Adipocyte (in vitro differentiated cells): ENCODE measurements around the gene CD22.

Experiments used
- DNase-seq: peaks from one replicate; pipeline ENCODE4 v3.0.0-alpha.2; 2015; ENCODE audit warnings: low read depth
- H3K27me3 ChIP-seq: replicated peaks from 2 replicates; pipeline ENCODE4 v1.7.0; 2013; ENCODE audit warnings: mild to moderate bottlenecking, low read length, moderate library complexity; ENCODE audit not compliant: control insufficient read depth, insufficient read depth
- H3K36me3 ChIP-seq: 2 replicates; pipeline ENCODE4 v1.7.0; 2013; ENCODE audit warnings: low read length, mild to moderate bottlenecking, moderate library complexity; ENCODE audit not compliant: control insufficient read depth, insufficient read depth, severe bottlenecking
- H3K4me1 ChIP-seq: 2 replicates; pipeline ENCODE4 v1.7.0; 2013; ENCODE audit warnings: mild to moderate bottlenecking, low read length, moderate library complexity; ENCODE audit not compliant: control insufficient read depth, insufficient read depth
- H3K4me3 ChIP-seq: 2 replicates; pipeline ENCODE4 v1.7.0; 2013; ENCODE audit warnings: mild to moderate bottlenecking, low read length, moderate library complexity
- H3K9ac ChIP-seq: 2 replicates; pipeline ENCODE4 v1.7.0; 2013; ENCODE audit warnings: mild to moderate bottlenecking, low read length, moderate library complexity
- H3K9me3 ChIP-seq: 2 replicates; pipeline ENCODE4 v1.7.0; 2013; ENCODE audit warnings: mild to moderate bottlenecking, low read length, moderate library complexity; ENCODE audit not compliant: control insufficient read depth

CD22 gene

GRCh38 chr19:35336166-35336955, 7.4 kb downstream of the CD22 start:
- peaks cover 59% of the 10 kb centered on the region for H3K27me3 ChIP-seq
- H3K9me3 ChIP-seq = no peaks in the 10 kb centered on the region
- H3K36me3 ChIP-seq = no peaks in the 10 kb centered on the region
- DNase-seq = no peak
- H3K4me3 ChIP-seq = no peak overlapping the region
- H3K9ac ChIP-seq = no peak overlapping the region
- no peaks in the 10 kb centered on the region for H3K4me1 ChIP-seq

GRCh38 chr19:35337097-35337983, 8.4 kb downstream of the CD22 start:
- Histone ChIP-seq H3K4me3 (no peak overlapping the region), H3K4me1 (no peaks in the 10 kb centered on the region), H3K27me3 (peaks cover 68% of the 10 kb centered on the region), H3K9ac (no peak overlapping the region), H3K36me3 (no peaks in the 10 kb centered on the region), H3K9me3 (no peaks in the 10 kb centered on the region)
- no peak for DNase-seq

- H3K27me3 ChIP-seq = peaks cover 65% of the 10 kb centered on the region
- H3K36me3 ChIP-seq = no peaks in the 10 kb centered on the region
- no peak overlapping the region for H3K4me3 ChIP-seq
- H3K9ac ChIP-seq = no peak overlapping the region
- DNase-seq = no peak
- no peaks in the 10 kb centered on the region for H3K4me1 ChIP-seq
- no peaks in the 10 kb centered on the region for H3K9me3 ChIP-seq
Measured at GRCh38 chr19:35337984-35338296, 9.0 kb downstream of the CD22 start.

GRCh38 chr19:35340431-35340830, 11.4 kb downstream of the CD22 start:
- Histone ChIP-seq H3K9ac (no peak overlapping the region), H3K9me3 (no peaks in the 10 kb centered on the region), H3K27me3 (peaks cover 51% of the 10 kb centered on the region), H3K4me3 (no peak overlapping the region), H3K36me3 (no peaks in the 10 kb centered on the region), H3K4me1 (no peaks in the 10 kb centered on the region)
- DNase-seq = no peak

- DNase-seq = no peak
- Histone ChIP-seq H3K4me1 (no peaks in the 10 kb centered on the region), H3K27me3 (peaks cover 53% of the 10 kb centered on the region), H3K9me3 (no peaks in the 10 kb centered on the region), H3K4me3 (no peak overlapping the region), H3K36me3 (no peaks in the 10 kb centered on the region), H3K9ac (no peak overlapping the region)
Measured at GRCh38 chr19:35341006-35341405, 12.0 kb downstream of the CD22 start.

GRCh38 chr19:35341565-35342225, 12.7 kb downstream of the CD22 start:
- H3K36me3 ChIP-seq = no peaks in the 10 kb centered on the region
- no peak overlapping the region for H3K4me3 ChIP-seq
- DNase-seq = no peak
- H3K4me1 ChIP-seq = no peaks in the 10 kb centered on the region
- H3K9me3 ChIP-seq = no peaks in the 10 kb centered on the region
- no peak overlapping the region for H3K9ac ChIP-seq
- H3K27me3 ChIP-seq = peaks cover 53% of the 10 kb centered on the region

GRCh38 chr19:35342430-35342829, 13.4 kb downstream of the CD22 start:
- DNase-seq = no peak
- no peaks in the 10 kb centered on the region for H3K9me3 ChIP-seq
- H3K4me3 ChIP-seq = no peak overlapping the region
- no peak overlapping the region for H3K9ac ChIP-seq
- H3K27me3 ChIP-seq = peaks cover 56% of the 10 kb centered on the region
- no peaks in the 10 kb centered on the region for H3K36me3 ChIP-seq
- H3K4me1 ChIP-seq = no peaks in the 10 kb centered on the region

GRCh38 chr19:35344511-35345031, 15.6 kb downstream of the CD22 start:
- H3K4me3 ChIP-seq = no peak overlapping the region
- no peaks in the 10 kb centered on the region for H3K9me3 ChIP-seq
- H3K27me3 ChIP-seq = peaks cover 69% of the 10 kb centered on the region
- H3K36me3 ChIP-seq = no peaks in the 10 kb centered on the region
- DNase-seq = no peak
- H3K9ac ChIP-seq = no peak overlapping the region
- H3K4me1 ChIP-seq = no peaks in the 10 kb centered on the region

GRCh38 chr19:35345671-35346111, 16.7 kb downstream of the CD22 start:
- H3K27me3 ChIP-seq = peaks cover 62% of the 10 kb centered on the region
- no peaks in the 10 kb centered on the region for H3K9me3 ChIP-seq
- H3K4me1 ChIP-seq = no peaks in the 10 kb centered on the region
- H3K4me3 ChIP-seq = no peak overlapping the region
- H3K36me3 ChIP-seq = no peaks in the 10 kb centered on the region
- H3K9ac ChIP-seq = no peak overlapping the region
- DNase-seq = no peak

- peaks cover 55% of the 10 kb centered on the region for H3K27me3 ChIP-seq
- no peaks in the 10 kb centered on the region for H3K9me3 ChIP-seq
- no peaks in the 10 kb centered on the region for H3K4me1 ChIP-seq
- no peak for DNase-seq
- no peaks in the 10 kb centered on the region for H3K36me3 ChIP-seq
- H3K4me3 ChIP-seq = no peak overlapping the region
- H3K9ac ChIP-seq = no peak overlapping the region
Measured at GRCh38 chr19:35346193-35347052, 17.4 kb downstream of the CD22 start.
